ENCODE measurements around the gene PRKN. TPM values are rescaled to one million over a fixed set of nuclear protein-coding genes. Genes with fewer than 3 reads are reported as not detected.

Gene PRKN
- total RNA-seq, 1 experiment from 2014 or later, result 0.34 TPM

DNA sequence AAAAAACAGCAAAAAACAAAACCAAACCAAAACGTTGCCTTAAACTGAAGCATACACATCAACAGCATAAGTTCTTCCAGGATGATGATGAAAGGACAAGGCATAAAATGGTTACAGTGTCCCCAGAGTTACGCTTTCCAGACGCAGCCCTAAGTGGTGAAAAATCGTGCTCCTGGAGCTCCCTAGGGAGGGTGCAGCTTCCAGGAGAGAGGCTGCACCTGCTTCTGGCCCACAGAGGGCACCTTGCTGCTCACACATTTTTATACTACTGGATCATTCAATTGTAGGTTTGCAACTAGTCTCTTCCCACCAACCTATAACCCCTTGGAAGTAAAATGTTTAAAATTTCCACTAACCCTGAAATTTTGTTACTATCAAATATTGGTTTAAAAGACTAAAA lies 115.0 kb downstream of the PRKN start:
- Histone ChIP-seq H3K9me3 (no peaks in the 10 kb centered on the region), H3K4me3 (ENCODE audit: low read depth, low read length) (no peak overlapping the region), H3K36me3 (ENCODE audit: control insufficient read depth, insufficient read depth, low read length) (no peaks in the 10 kb centered on the region), H3K4me1 (no peaks in the 10 kb centered on the region), H3K27me3 (replicated peaks; ENCODE audit: control insufficient read depth, insufficient read depth, low read length) (no peaks in the 10 kb centered on the region)
- ChIA-PET CTCF (no interaction called here), POLR2A (no interaction called here)
- H3K27me3 Mint-ChIP-seq (ENCODE audit: insufficient read depth, unreplicated experiment), result no peaks in the 10 kb centered on the region
- no peak overlapping the region for H3K4me3 Mint-ChIP-seq (ENCODE audit: unreplicated experiment)
- H3K36me3 Mint-ChIP-seq (ENCODE audit: insufficient read depth, unreplicated experiment), result no peaks in the 10 kb centered on the region
- DNase-seq, result no peak
- intact Hi-C loops (cut with micrococcal nuclease; ENCODE audit: unreplicated experiment), result no loop called here
- H3K27ac Mint-ChIP-seq (ENCODE audit: unreplicated experiment), result no peak overlapping the region
- no TSS peak for BruUV-seq (replicated peaks)
- H3K4me1 Mint-ChIP-seq (ENCODE audit: low read depth, unreplicated experiment), result no peaks in the 10 kb centered on the region
- H3K9me3 Mint-ChIP-seq (ENCODE audit: unreplicated experiment), result no peaks in the 10 kb centered on the region
- TF ChIP-seq, protein P1, sequence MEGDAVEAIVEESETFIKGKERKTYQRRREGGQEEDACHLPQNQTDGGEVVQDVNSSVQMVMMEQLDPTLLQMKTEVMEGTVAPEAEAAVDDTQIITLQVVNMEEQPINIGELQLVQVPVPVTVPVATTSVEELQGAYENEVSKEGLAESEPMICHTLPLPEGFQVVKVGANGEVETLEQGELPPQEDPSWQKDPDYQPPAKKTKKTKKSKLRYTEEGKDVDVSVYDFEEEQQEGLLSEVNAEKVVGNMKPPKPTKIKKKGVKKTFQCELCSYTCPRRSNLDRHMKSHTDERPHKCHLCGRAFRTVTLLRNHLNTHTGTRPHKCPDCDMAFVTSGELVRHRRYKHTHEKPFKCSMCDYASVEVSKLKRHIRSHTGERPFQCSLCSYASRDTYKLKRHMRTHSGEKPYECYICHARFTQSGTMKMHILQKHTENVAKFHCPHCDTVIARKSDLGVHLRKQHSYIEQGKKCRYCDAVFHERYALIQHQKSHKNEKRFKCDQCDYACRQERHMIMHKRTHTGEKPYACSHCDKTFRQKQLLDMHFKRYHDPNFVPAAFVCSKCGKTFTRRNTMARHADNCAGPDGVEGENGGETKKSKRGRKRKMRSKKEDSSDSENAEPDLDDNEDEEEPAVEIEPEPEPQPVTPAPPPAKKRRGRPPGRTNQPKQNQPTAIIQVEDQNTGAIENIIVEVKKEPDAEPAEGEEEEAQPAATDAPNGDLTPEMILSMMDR (IDR thresholded peaks at IDR 0.05; ENCODE audit: insufficient read depth in 1 of 2, low read depth in 1 of 2, low read length in 1 of 2, severe bottlenecking in 1 of 2, unreplicated experiment in 1 of 2), result no peak

DNA sequence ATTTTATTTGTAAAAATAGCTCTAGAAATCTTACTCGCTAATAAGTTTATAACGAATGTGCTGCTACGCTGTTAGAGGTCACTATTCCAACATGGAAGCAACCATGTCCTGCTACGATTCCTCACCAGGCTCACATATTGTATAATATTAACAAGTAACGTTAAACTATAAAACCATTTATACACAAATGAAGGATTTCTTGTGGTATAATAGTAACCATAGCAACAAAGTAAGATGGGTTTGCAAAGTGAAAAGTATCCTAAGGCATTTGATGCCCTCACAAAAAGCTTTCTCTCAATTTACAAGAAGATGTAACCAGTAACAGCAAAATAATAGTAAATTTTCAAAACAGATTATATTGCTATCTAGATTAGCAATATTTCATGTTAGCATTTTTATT lies 117.2 kb downstream of the PRKN start:
- TF ChIP-seq, protein P1 (IDR thresholded peaks at IDR 0.05; ENCODE audit: insufficient read depth in 1 of 2, low read depth in 1 of 2, low read length in 1 of 2, severe bottlenecking in 1 of 2, unreplicated experiment in 1 of 2), result no peak
- BruUV-seq (replicated peaks), result no TSS peak
- H3K27ac Mint-ChIP-seq (ENCODE audit: unreplicated experiment), result no peak overlapping the region
- Histone ChIP-seq H3K9me3 (no peaks in the 10 kb centered on the region), H3K27me3 (replicated peaks; ENCODE audit: control insufficient read depth, insufficient read depth, low read length) (no peaks in the 10 kb centered on the region), H3K36me3 (ENCODE audit: control insufficient read depth, insufficient read depth, low read length) (no peaks in the 10 kb centered on the region), H3K4me3 (ENCODE audit: low read depth, low read length) (no peak overlapping the region), H3K4me1 (no peaks in the 10 kb centered on the region)
- no peaks in the 10 kb centered on the region for H3K9me3 Mint-ChIP-seq (ENCODE audit: unreplicated experiment)
- no peak overlapping the region for H3K4me3 Mint-ChIP-seq (ENCODE audit: unreplicated experiment)
- intact Hi-C loops (cut with micrococcal nuclease; ENCODE audit: unreplicated experiment), result no loop called here
- no peaks in the 10 kb centered on the region for H3K4me1 Mint-ChIP-seq (ENCODE audit: low read depth, unreplicated experiment)
- H3K36me3 Mint-ChIP-seq (ENCODE audit: insufficient read depth, unreplicated experiment), result no peaks in the 10 kb centered on the region
- DNase-seq, result no peak
- POLR2A ChIA-PET, result no interaction called here
- CTCF ChIA-PET, result no interaction called here
- no peaks in the 10 kb centered on the region for H3K27me3 Mint-ChIP-seq (ENCODE audit: insufficient read depth, unreplicated experiment)

DNA sequence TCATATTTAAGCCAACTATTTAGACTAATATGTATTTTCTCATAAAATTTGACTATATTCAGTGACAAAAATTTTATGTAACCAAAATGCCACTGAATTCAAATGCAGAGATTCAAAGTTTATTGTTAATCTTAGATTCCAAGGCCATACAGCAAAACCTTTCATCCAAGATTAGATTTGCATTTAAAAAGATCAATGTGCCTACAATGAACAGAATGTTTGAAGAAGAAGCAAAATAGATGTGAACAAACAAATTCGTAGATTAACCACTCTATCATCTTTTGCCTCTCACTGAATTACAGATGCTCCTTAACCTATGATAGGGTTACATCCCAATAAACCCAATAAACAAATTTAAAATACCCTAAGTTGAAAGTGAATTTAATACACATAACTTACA lies 121.7 kb downstream of the PRKN start:
- intact Hi-C loops (cut with micrococcal nuclease; ENCODE audit: unreplicated experiment), result no loop called here
- Histone ChIP-seq H3K36me3 (ENCODE audit: control insufficient read depth, insufficient read depth, low read length) (no peaks in the 10 kb centered on the region), H3K4me3 (ENCODE audit: low read depth, low read length) (no peak overlapping the region), H3K4me1 (no peaks in the 10 kb centered on the region), H3K27me3 (replicated peaks; ENCODE audit: control insufficient read depth, insufficient read depth, low read length) (no peaks in the 10 kb centered on the region), H3K9me3 (no peaks in the 10 kb centered on the region)
- H3K36me3 Mint-ChIP-seq (ENCODE audit: insufficient read depth, unreplicated experiment), result no peaks in the 10 kb centered on the region
- no peak overlapping the region for H3K27ac Mint-ChIP-seq (ENCODE audit: unreplicated experiment)
- no peak overlapping the region for H3K4me3 Mint-ChIP-seq (ENCODE audit: unreplicated experiment)
- ChIA-PET POLR2A (no interaction called here), CTCF (no interaction called here)
- peaks cover 5% of the 10 kb centered on the region for H3K27me3 Mint-ChIP-seq (ENCODE audit: insufficient read depth, unreplicated experiment)
- H3K9me3 Mint-ChIP-seq (ENCODE audit: unreplicated experiment), result no peaks in the 10 kb centered on the region
- DNase-seq, result no peak
- TF ChIP-seq, protein P1 (IDR thresholded peaks at IDR 0.05; ENCODE audit: insufficient read depth in 1 of 2, low read depth in 1 of 2, low read length in 1 of 2, severe bottlenecking in 1 of 2, unreplicated experiment in 1 of 2), result no peak
- no peaks in the 10 kb centered on the region for H3K4me1 Mint-ChIP-seq (ENCODE audit: low read depth, unreplicated experiment)
- no TSS peak for BruUV-seq (replicated peaks)
